HG03139 (cell line): ENCODE results near the gene NR5A1.

ENCODE experiments used
- ATAC-seq: cut with Tn5 transposase; IDR thresholded peaks from one replicate; pipeline ENCODE4 v1.9.1; 2021; ENCODE audit not compliant: unreplicated experiment

Gene NR5A1

DNA sequence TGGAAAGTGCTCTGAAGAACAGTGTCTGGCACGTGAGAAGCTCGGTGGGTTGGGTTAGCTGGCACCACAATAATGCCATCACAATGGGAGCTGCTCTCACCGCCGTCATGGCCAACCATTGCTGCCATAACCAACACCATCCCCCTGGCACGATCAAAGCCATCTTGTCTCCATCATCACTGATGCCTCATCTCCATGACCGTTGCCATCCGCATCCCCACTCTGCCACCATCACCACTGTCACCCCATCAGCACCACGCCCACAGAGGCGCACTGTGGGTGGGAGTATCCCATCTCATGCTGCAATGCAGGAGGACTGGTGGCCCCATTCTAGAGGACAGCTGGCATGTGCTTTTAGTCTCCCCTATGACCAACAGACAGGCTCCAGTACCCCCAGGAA lies 23.7 kb downstream of the NR5A1 start:
- no peak for ATAC-seq

DNA sequence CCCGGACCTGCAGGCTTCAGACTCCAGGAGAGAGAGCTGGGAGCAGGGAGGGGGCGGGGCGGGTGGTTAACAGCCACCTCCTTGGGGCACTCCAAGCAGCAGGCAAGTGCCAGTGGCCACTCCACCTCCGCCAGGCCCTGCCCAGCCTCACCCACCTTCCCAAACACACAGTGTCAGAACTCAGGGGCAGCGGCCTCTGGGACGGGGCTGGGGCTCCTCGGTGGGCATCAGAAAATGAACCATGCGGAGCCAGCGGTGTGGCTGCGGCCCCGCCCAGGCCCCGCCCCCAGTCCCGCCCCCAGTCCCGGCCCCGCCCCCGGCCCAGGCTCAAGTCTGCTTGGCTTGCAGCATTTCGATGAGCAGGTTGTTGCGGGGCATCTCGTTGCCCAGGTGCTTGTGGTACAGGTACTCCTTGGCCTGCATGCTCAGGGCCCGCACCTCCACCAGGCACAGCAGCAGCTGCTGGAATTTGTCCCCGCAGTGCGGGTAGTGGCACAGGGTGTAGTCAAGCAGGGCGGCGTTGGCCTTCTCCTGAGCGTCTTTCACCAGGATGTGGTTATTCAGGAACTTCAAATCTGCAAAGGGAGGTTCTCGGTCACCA lies 24.7 kb downstream of the NR5A1 start:
- no peak for ATAC-seq

DNA sequence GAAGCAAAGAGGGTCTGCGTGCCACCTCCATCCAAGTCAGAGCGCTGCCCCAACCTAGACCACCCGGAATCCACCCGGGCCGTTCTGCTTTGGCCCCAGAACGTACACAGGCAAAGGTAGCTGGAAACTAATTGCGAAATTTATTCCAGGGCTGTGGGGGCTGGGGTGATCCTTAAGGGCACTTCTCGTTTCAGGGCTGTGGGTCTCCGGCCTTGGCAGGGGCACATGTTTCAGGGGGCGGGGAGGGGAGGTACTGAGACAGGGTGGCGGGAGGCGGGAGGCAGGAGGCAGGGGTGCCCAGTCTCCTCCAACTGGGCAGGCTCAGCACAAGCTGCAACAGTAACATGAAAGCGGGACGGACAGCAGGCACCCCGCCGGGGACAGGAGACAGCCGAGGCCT lies 26.1 kb downstream of the NR5A1 start:
- ATAC-seq: no peak

DNA sequence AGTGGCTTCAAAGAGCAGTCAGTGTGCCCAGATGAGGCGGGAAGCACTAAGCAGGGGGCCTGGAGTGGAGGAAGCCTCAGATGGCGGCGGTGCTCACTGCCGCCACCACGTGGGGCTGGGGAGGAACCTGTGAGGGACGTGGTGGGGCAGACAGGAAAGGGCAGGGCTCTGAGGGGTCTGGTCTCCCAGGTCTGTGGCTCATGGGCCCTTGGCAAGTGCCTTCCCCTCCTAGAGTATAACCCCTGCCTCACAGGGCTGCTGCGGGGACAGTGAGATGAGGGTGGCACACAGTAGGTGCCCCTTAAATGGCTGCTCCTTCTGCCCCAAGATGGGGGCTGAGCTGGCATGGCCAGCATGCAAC lies 26.6 kb downstream of the NR5A1 start:
- no peak for ATAC-seq

DNA sequence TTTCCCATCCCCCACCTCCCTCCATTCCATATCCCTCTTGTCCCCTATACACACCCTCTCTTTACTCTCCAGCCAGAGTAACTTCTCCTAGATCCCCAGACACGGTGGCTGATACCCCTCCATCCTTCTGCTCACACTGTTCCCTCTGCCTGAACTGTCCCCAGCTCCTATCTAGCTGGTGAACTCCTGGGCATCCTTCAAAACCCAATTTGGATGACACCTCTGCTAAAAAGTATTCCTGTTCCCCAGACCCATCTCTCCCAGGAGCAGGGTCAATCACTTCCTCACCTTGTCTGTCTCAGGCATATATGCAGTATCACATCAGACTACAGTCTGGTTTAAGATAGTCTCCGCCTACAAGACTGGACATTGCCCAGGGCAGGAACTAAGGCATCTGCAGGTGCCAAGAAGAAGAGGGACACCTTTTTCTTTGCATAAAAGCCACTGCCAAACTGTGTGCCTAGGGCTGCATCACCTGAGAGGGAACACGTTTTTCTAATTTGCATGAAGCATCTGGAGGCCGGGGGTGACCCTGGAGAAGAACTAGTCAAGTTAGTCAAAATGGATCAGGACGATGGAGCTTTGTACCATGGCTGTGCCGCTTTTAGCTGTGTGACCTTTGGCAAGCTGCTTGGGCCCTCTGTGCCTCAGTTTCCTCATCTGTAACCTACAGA lies 27.1 kb downstream of the NR5A1 start:
- no peak for ATAC-seq

DNA sequence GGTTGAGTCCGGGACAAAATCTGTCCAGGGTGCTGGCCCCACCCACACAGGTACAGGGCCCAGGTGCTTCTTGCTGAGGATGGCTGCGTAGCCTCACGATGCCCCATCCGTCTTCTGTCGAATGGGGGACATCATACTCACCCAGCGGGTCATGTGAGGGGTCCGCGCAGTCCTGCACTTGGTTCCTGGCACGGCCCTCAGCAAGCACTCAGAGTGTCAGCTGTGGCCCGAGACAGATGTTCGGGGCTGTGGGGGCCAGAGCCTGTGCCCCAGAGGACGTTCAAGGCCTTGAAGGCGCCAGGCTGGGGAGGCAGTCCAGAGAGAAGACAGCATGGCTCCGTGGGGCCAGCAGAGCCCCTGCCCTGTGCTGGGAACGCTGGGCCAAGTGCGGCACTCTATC lies 27.8 kb downstream of the NR5A1 start:
- no peak for ATAC-seq

DNA sequence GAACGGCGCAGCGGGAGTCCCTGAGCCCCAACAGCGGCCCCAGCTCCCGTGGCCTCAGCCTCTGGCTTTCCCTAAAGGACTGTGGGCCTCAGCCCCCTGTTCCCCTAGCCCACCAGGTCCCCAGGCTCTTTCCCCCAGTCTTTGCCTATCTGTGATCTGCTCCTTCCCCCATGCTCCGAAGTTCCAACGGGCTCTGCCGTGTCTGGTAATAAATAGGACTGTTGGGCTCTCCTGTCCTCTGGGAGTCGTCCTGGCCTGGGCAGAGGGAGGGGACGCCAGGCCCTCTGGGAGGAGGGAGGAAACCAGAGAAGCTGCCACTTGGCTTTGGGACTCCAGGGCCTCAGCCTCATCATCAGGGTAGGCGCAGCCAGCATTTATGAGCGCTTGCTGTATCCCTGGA lies 28.8 kb downstream of the NR5A1 start:
- ATAC-seq: no peak

DNA sequence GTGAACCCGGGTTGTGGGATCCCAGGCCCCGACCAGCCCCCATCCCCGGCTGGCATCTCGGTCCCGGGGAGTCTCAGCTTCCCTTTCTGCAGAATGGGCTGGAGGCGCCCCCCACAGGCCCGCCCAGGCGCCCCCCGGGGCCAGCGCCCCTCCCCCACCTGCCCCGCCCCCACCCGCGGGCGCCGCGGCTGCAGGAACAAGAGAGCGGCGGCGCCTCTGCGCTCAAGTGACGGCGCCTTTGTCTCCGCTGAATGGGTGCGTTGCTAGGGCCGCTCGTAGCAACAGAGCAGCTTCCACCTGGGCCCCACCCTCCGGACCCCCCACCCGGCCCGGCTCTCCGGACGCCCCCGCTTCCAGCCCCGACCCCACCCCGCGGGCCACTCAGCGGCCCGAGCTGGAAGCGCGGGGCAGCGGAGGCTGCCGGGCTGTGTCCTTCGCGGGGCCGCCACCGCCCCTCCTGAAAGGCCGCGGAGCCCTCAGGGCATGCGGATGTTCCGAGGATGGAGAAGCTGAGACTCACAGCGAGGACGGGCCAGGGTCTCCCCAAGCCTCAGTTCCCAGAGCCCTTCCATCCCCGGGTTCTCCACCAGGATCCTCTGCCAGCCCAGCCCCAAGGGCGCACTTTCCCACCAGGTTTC lies 29.4 kb downstream of the NR5A1 start:
- no peak for ATAC-seq

DNA sequence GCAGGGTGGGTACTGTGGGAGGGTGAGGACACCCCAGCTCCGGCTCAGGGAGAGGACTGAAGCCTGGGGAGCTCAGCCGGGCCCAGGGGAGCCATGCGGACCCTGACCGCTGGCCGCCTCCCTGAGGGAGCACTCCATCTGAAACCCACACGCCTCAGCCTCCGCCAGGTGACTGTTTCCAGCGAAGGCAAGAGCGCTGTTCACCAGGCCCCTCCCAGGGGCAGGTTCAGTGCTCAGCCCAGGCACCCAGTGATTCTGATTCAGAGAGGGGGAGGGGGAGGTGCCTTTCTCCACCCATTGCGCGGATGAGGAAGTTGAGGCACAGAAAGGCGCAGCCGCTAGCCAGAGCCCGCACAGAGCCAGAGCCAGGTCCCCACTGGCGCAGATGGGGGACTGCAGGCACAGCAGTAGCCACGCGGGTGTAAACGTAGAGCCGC lies 30.0 kb downstream of the NR5A1 start:
- no peak for ATAC-seq

DNA sequence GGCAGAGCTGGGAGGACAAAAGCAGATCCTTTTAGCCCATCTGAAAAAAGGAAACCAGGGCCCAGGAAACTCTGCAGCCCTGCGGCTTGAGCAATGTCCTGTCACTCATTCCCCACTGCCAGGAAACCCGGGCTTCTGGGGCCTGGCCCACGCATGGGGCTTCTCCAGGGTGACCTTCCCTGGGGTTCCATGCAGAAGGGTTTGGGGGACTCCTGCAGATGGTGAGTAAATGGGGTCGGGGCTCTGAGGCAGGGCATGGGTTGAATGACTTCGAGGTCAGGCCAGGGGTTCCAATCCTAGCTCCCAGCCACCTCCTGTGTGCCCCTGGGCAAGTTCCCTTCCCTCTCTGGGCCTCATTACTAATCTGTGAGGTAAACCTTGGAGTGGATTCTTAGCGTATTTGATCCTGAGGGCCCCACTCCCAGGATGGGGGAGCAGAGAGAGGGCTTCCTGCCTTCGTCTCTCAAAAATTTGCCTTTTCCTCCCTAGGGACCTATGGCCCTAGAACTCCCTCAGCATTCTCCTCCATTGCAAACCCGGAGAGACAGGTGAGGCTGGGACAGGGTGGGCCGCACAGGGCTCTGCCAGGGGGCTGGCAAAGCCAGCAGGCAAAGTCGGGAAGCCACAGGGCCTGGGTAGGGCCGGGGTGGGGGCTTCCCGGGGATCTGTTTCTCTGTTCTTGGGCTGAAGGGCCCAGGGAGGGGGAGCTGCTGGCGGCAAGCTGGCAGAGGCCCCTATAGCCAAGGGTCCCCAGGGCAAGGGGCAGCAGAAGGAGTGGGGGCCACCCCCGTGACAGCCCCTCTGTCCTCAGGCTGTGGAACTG lies 31.1 kb downstream of the NR5A1 start:
- no peak for ATAC-seq

DNA sequence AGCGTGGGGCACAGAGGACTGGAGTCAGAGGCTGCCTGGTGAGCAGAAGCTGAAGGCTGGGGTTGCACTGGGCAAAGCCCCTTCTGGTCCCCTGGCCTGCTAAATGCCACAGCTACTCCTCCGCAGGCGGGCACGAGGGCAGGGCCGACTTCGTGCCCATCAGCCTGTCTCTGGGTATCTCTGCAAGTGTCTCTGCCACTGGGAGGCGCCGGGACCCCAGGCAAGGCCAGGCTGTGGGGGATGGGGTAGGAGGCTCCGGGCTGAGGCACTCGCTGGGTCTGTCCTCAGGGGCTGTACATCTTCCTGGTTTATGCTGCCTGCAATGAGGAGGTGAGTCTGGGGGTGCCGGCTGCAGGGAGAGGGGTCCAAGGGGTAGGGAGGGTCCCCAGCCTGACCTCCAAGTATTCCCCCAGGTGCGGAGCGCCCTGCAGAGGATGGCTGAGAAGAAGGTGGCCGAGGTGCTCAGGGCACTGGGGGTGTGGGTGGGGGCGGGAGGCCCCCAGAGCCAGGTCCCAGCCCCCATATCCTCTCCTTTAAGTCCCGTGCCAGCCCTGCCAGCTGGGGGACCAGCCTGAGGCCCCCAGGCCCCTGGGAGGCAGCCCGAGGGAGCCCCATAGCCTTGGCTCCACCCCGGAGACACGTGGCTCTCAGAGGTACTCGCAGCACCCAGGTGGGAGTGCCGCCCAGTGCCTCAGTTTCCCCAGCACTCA lies 31.9 kb downstream of the NR5A1 start:
- no peak for ATAC-seq

DNA sequence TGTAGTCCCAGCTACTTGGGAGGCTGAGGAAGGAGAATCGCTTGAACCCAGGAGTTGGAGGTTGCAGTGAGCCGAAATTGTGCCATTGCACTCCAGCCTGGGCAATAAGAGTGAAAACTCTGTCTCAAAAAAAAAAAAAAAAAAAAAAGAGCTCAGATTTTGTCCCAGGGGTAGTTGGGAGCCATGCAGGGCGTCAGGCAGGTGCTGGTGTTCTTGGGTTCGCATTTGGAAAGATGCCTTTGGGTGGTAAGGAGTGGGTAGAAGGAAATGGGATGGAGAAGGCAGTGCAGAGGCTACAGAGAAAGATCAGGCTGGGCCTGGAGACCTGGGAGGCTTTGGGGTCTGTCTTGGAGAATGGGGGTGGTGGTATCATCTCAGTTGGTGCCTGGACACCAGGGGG lies 33.0 kb downstream of the NR5A1 start:
- no peak for ATAC-seq

DNA sequence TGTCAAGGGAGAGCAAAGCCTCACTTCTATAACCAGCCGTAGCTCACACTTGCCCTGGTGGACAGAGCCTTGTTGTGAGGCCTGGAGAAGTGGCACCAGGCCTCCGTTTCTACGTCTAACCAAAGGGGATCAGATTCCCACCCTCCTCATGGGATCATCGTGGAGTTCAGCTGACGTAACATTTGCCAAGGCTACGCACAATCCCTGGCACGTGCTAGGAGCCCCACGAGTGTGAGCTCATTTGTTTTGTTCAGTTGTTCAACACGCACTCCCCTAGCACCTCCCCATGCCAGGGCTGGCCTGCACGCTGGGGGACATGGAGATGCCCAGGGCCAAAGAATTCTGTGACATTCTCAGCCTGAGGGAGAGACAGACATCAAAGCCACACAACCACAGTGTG lies 33.9 kb downstream of the NR5A1 start:
- ATAC-seq: no peak

DNA sequence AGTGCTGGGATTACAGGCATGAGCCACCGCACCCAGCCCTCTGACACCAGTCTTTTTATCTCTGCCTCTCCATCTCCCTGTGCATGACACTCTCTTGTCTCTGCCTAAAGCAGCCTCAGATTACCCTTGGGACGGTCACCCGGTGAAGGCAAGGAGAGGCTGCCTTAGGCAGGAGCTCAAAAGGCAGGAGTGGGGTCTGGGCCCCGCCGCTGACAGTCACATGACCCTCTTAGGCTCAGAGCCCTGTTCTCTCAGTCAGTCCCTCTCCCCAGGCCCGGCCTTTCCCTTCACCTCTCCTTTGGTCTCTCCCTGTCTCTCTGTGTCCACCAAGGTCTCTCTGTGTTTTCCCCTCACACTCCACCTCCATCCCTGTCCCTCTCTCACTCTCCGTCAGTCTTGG lies 34.4 kb downstream of the NR5A1 start:
- no peak for ATAC-seq

DNA sequence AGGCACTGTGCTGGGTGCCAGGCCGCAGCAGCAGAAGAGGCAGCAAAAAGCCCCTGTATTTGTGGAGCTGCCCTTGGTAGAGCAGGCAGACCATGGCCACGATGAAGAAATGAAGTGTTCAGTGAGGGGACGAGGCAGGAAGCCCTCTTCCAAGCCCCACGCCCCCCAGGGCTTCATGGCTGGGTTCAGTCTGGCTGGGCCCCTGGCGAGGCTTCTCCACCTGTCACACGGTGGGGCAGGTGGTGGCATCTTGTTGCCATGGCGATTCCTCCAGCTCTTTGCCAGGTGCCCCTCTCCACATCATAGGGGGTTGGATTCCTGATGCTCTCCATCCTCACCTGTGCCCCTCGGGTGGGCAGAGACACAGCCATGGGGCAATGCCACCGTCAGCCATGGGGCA lies 35.4 kb downstream of the NR5A1 start:
- no peak for ATAC-seq

DNA sequence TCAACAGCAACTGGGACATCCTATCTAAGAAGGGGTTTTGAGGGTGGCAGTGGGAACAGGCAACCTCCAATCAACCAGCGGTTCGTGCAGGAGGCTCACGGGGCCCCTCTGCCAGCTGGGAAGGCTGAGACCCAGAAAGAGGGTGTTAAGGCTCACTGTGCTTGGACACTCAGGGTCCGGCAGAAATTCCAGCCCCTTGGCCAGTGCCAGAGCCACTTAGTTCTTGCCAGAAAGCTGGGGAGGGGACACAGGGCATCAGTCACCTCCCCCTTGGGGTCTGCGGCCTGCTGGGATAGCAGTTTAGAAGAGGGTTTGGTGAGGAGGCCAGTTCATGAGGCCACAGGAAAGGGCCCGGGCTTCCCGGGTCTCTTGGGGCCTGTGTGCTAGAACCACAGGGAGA lies 36.5 kb downstream of the NR5A1 start:
- no peak for ATAC-seq

DNA sequence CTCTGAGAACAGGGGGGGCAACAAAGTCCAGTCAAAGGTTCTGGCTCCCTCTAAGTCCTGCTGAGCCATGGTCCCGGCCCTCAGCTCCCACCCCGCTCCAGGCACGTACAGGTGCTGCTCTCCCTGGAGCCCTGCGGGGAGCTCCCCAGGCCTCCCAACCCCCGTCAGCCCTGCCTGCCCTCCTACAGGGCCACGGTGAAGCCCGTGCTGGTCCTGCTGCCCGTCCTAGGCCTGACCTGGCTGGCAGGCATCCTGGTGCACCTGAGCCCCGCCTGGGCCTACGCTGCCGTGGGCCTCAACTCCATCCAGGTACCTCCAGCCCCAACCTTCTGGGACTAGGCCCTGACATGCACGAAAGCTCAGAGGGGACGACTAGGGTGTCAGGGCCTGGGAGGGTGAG lies 36.9 kb downstream of the NR5A1 start:
- no peak for ATAC-seq

DNA sequence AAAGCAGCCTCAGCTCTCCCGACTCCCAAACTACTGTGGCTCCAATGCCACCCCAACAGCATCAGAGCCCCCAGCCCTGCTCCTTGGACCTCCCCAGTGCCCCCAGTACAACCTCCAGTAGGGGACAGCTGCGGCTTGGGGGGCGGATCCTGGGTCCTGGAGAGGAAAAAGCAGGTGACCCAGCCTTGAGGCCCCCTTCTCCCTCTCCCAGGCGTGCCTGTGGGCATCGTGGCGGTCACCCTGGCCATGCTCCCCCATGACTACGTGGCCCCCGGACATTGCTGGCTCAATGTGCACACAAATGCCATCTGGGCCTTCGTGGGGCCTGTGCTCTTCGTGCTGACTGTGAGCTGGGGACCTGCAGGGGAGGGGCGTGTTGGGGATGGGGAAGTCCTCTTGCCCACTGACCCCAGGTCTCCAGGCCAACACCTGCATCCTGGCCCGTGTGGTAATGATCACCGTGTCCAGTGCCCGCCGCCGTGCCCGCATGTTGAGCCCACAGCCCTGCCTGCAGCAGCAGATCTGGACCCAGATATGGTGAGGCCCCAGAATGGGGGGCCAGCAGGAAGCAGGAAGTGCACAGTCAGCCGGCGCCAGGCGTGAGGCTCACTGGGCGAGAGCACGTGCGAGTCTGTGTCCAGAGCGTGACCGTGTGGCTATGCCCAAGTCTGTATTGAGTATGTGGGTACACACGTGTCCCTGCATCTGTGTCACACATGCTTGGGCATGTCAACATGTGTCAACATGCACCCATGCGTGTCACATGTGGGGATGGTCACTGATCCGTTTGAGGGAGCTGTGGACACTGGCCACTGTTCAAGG lies 38.0 kb downstream of the NR5A1 start:
- no peak for ATAC-seq

DNA sequence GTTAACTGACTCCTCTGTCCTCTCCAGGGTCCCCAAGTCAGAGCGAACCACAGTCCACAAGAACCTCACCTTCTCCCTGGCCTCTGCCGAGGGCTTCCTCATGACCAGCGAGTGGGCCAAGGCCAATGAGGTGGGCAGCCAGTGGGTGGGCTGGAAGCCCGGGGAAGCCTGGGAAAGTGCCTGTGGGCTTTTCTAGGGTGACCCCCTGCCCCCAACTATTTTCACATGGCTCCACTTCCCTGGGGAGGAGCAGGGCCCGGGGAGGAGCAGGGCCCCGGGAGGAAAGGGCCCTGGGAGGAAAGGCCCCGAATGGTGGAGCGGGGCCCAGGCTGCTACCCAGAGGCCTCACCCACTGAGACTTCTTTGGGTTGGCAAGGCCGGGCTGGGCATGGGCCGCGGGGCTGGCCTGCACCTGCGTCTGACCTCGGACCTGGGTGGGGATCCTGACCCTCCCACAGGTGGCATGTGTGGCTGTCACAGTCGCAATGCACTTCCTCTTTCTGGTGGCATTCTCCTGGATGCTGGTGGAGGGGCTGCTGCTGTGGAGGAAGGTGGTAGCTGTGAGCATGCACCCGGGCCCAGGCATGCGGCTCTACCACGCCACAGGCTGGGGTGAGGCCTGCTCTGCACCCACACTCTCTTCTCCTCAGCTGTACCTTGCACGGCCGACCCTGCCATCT lies 39.0 kb downstream of the NR5A1 start:
- ATAC-seq: no peak
